NB4 (cell line): ENCODE measurements around the gene TRIO.

ENCODE experiments used
- MAX ChIP-seq: IDR thresholded peaks from 2 replicates; pipeline ENCODE4 v1.6.1; 2011; ENCODE audit warnings: low read depth, low read length
- MYC ChIP-seq: IDR thresholded peaks from 2 replicates; pipeline ENCODE4 v1.6.1; 2011; ENCODE audit warnings: low read depth, low read length
- POLR2A ChIP-seq: IDR thresholded peaks from 2 replicates; pipeline ENCODE4 v1.6.1; 2011; ENCODE audit warnings: mild to moderate bottlenecking; ENCODE audit not compliant: insufficient read length; ENCODE audit errors: extremely low read depth
- TF ChIP-seq, protein P1 (sequence below): IDR thresholded peaks from one replicate; pipeline ENCODE4 v1.5.1; 2012; ENCODE audit warnings: low read depth, low read length

DNA sequence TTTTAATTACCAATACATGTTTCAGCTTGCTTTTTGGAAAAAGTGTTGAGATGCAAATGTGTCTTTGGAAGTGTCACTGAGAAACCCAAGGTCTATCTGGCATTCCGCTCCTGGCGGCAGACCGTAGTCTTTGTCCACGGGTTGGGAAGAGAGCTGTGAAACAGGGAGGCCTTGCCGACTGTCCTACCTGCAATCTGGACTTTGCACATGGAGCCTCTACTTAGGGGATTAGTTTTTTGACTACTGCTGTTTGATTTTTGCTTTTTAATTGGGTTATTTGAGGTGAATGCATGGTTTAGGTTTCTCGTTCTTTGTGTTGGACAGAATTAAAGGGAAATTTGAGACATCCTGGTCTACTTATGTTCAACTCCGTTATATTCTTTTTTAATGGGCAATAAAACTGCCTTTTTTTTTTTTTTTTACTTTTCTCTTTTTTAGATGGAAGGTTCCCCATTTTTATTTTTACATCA, 25.7 kb downstream of the TRIO start:
- TF ChIP-seq, protein P1, sequence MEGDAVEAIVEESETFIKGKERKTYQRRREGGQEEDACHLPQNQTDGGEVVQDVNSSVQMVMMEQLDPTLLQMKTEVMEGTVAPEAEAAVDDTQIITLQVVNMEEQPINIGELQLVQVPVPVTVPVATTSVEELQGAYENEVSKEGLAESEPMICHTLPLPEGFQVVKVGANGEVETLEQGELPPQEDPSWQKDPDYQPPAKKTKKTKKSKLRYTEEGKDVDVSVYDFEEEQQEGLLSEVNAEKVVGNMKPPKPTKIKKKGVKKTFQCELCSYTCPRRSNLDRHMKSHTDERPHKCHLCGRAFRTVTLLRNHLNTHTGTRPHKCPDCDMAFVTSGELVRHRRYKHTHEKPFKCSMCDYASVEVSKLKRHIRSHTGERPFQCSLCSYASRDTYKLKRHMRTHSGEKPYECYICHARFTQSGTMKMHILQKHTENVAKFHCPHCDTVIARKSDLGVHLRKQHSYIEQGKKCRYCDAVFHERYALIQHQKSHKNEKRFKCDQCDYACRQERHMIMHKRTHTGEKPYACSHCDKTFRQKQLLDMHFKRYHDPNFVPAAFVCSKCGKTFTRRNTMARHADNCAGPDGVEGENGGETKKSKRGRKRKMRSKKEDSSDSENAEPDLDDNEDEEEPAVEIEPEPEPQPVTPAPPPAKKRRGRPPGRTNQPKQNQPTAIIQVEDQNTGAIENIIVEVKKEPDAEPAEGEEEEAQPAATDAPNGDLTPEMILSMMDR = no peak
- no peak for TF ChIP-seq POLR2A
- no peak for TF ChIP-seq MAX
- no peak for TF ChIP-seq MYC
